HUES48 (cell line): ENCODE data around the gene PRKG1.
A peak's percentile ranks its signal among the peaks of the same experiment; 100 is the strongest.

Source experiments
- H3K27ac ChIP-seq: one replicate; pipeline ENCODE4 v1.7.0; 2013; ENCODE audit warnings: low read depth, low read length, inconsistent platforms
- H3K27me3 ChIP-seq: 2 replicates; pipeline ENCODE4 v1.6.1; 2013; ENCODE audit warnings: mild to moderate bottlenecking, low read length; ENCODE audit not compliant: control insufficient read depth, insufficient read depth
- H3K36me3 ChIP-seq: 2 replicates; pipeline ENCODE4 v1.6.1; 2013; ENCODE audit warnings: low read length; ENCODE audit not compliant: control insufficient read depth, insufficient read depth
- H3K4me1 ChIP-seq: 2 replicates; pipeline ENCODE4 v1.6.1; 2013; ENCODE audit warnings: mild to moderate bottlenecking, low read length; ENCODE audit not compliant: control insufficient read depth, insufficient read depth
- H3K4me3 ChIP-seq: 2 replicates; pipeline ENCODE4 v1.5.1; 2013; ENCODE audit warnings: mild to moderate bottlenecking, low read depth, low read length
- H3K9ac ChIP-seq: 2 replicates; pipeline ENCODE4 v1.6.1; 2013; ENCODE audit warnings: mild to moderate bottlenecking, low read depth, low read length, moderate library complexity
- H3K9me3 ChIP-seq: 2 replicates; pipeline ENCODE4 v1.6.1; 2013; ENCODE audit warnings: low read length; ENCODE audit not compliant: control insufficient read depth, insufficient read depth

The PRKG1 gene

DNA sequence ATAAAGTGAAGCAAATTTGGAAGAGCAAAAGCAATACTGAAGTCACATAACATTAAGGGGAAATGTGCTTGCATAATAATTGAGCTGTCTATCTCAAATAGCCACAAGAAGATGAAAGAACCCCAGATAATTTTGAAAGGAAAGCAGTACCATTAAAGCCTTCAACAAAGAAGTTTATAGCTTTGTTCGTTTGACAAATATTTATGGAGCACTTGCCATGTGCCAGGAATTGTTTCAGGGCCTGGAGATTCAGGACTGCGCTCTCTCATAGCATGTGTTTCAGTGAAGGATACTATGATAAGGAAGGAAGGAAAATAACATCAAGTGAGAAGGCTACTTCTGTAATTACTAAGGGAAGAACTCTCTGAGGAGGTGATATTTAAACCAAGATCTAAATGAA lies 837.4 kb downstream of the PRKG1 start:
- Histone ChIP-seq H3K4me3 (no peak overlapping the region), H3K9ac (no peak overlapping the region), H3K36me3 (no peaks in the 10 kb centered on the region), H3K27me3 (peaks cover 53% of the 10 kb centered on the region), H3K9me3 (no peaks in the 10 kb centered on the region), H3K27ac (no peak overlapping the region), H3K4me1 (peaks cover 79% of the 10 kb centered on the region)

DNA sequence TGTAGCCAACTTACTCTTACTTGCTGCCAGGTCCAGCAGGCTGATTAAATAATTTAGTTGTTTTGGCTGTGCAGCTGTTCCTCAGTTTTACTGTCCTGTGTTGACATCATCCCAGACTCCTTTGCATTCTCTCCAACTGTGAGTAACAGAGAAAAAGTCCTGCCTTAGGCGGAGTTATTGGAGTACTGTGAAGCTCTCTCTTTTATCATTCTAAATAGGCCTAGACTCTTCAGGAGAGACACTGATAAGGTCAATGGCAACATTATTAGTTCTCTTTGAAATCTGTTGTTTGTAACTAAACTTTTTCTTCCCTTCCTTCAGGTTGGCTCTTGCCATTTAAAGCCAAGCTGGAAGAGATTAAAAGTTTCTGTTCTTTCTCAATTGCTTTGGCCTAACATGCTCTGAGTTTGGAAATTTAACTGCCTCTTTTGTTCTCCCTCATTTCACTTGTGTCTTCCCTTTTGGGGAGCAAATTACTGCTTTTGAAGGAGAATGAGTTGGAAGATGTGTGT lies 840.8 kb downstream of the PRKG1 start:
- Histone ChIP-seq H3K27me3 (peaks cover 31% of the 10 kb centered on the region), H3K36me3 (no peaks in the 10 kb centered on the region), H3K4me3 (0 out of 2 replicates have a peak overlapping the region, but pooled peaks have one; percentile 8), H3K9ac (no peak overlapping the region), H3K4me1 (peaks cover 69% of the 10 kb centered on the region), H3K27ac (peak overlapping the region; percentile 82), H3K9me3 (no peaks in the 10 kb centered on the region)

DNA sequence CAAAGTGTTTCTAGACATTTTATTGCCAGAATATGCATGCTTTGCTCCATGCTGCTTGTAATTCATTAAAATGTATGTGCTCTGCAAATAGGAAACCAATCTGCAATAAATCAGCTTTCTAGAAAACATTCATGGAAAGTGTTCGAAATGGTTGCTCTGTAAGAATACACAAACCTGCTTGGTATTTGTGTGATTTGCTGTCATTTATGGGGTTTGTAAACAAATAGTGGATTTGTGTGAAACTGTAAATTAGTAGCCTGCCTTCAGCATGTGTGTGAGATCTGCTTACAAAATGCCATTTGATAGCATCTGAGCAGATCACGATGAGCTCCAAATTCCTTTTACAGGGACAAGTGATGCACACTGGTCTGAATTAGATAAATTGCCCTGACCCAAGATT lies 844.2 kb downstream of the PRKG1 start:
- Histone ChIP-seq H3K27me3 (peaks cover 3% of the 10 kb centered on the region), H3K4me1 (peaks cover 49% of the 10 kb centered on the region), H3K4me3 (no peak overlapping the region), H3K9ac (no peak overlapping the region), H3K36me3 (no peaks in the 10 kb centered on the region), H3K9me3 (no peaks in the 10 kb centered on the region), H3K27ac (no peak overlapping the region)

DNA sequence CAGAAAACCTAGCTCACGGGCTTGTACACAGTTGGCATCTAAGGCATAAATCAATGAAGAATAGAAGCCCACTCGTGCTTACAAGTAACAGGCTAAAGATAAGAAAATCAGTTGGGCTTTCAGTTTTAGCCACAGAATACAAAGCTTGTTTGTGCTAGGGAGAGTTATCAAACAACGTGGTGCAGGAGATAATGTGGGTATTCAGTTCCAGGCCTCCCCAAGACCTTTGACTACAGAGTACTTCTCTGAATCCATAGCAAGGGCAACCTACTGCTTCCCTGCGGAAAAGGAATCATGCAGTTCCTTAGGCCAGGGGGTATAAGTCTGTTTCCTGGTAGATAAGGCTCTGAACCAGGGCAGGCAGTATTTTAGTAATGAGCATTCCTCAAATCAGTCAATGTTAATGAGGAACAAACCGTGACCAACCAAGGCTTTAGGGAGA lies 844.6 kb downstream of the PRKG1 start:
- Histone ChIP-seq H3K36me3 (no peaks in the 10 kb centered on the region), H3K27me3 (no peaks in the 10 kb centered on the region), H3K27ac (peak overlapping the region; percentile 1), H3K9me3 (no peaks in the 10 kb centered on the region), H3K4me3 (no peak overlapping the region), H3K4me1 (peaks cover 46% of the 10 kb centered on the region), H3K9ac (no peak overlapping the region)

DNA sequence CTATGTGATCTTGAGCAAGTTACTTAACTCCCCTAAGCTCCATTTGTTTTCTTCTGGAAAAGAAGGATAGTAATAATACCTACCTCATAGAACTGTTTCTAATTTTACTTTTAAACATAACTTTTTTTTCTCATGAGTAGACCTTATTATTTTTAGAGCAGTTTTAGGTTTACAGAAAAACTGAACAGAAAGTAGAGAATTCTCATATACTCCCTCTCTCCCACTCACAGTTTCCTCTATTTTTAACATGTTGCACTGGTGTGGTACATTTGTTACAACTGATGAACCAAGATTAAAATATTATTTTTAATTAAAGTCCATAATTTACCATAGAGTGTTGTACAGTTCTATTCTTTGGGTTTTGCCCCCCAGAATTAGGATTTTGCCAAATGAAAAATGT lies 846.4 kb downstream of the PRKG1 start:
- Histone ChIP-seq H3K27me3 (no peaks in the 10 kb centered on the region), H3K4me1 (peaks cover 29% of the 10 kb centered on the region), H3K27ac (no peak overlapping the region), H3K36me3 (no peaks in the 10 kb centered on the region), H3K9ac (no peak overlapping the region), H3K4me3 (no peak overlapping the region), H3K9me3 (no peaks in the 10 kb centered on the region)

DNA sequence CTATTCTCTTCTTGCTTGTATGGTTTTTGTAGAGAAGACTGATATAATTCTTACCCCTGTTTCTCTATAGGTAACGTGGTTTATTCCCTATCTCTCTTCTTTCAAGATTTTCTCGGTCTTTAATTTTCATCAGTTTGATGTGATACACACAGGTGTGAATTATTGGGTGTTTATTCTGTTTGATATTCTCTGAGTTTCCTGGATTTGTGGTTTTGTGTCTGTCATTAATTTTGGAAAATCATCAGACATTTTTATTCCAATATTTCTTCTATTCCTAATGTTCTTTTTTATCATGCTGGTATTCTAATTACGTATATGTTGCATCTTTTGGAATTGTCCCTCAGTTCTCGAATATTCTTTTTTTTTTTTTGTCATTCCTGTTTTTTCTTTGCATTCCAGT lies 850.1 kb downstream of the PRKG1 start:
- no peaks in the 10 kb centered on the region for H3K27me3 ChIP-seq
- peaks cover 8% of the 10 kb centered on the region for H3K4me1 ChIP-seq
- H3K9me3 ChIP-seq, result no peaks in the 10 kb centered on the region
- no peak overlapping the region for H3K9ac ChIP-seq
- H3K27ac ChIP-seq, result no peak overlapping the region
- no peak overlapping the region for H3K4me3 ChIP-seq
- no peaks in the 10 kb centered on the region for H3K36me3 ChIP-seq

DNA sequence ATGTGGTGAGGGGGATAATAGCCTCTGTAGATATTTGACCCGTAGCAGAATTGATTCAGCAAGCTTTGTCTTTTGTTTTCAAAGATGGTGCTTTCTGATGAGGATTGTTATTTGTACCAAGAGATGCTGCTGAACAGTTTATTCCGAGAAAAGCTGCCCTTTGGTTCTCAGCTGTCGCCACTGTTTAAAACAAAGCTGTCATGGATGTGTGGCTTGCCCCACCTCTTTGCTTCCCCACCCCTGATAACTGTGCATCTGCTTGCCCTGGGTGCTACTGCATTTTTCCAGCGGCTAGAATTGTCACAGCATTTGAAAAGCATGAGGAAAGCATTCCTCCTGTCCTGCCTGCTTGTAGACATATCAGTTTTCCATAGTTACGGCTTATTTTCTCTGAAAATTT lies 852.0 kb downstream of the PRKG1 start:
- Histone ChIP-seq H3K27ac (no peak overlapping the region), H3K4me1 (no peaks in the 10 kb centered on the region), H3K4me3 (no peak overlapping the region), H3K9ac (no peak overlapping the region), H3K36me3 (no peaks in the 10 kb centered on the region), H3K9me3 (no peaks in the 10 kb centered on the region), H3K27me3 (no peaks in the 10 kb centered on the region)

DNA sequence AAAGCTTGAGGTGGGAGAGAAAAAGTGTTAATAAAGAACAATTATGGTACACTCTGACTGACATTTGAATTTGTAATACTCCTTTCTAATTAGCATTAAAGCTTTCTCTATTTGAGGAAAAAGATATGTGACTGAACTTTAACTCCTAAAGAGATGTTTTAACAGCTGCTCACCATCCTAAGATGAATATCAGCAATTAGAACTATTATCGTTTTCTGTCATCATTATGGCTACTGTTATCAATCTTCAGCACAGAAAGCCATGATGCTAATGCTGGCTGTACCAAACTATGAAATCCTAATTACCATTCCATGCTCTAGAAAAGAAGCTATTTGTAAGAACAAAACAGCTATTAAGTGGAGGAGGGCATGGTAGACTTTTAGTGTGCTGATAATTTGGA lies 853.9 kb downstream of the PRKG1 start:
- Histone ChIP-seq H3K27ac (no peak overlapping the region), H3K9ac (no peak overlapping the region), H3K4me1 (no peaks in the 10 kb centered on the region)

DNA sequence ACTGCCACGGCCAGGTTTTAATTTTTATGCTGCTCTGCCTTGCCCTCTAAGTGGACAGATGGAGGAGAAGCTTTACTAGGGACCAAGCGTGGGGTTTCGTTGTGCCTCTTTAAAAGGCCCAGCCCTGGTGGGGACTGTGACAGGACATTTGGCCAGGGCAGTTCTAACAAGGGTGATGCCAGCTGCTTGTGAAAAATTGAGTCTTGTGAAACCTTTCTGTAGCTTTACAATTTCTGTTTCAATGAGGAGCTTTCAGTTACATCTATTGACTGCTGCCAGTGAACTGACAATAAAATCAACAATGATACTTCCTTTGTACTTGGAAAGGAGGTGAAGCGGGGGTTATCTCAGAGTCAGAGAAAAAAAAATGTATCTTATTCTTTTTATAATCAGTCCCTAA lies 858.2 kb downstream of the PRKG1 start:
- Histone ChIP-seq H3K9ac (no peak overlapping the region), H3K36me3 (no peaks in the 10 kb centered on the region), H3K27me3 (no peaks in the 10 kb centered on the region), H3K4me1 (no peaks in the 10 kb centered on the region), H3K9me3 (no peaks in the 10 kb centered on the region), H3K27ac (no peak overlapping the region), H3K4me3 (no peak overlapping the region)

More for the DNA sequence above, 853.9 kb downstream of the PRKG1 start:
- Histone ChIP-seq H3K27me3 (no peaks in the 10 kb centered on the region), H3K4me3 (no peak overlapping the region), H3K36me3 (no peaks in the 10 kb centered on the region), H3K9me3 (no peaks in the 10 kb centered on the region)

DNA sequence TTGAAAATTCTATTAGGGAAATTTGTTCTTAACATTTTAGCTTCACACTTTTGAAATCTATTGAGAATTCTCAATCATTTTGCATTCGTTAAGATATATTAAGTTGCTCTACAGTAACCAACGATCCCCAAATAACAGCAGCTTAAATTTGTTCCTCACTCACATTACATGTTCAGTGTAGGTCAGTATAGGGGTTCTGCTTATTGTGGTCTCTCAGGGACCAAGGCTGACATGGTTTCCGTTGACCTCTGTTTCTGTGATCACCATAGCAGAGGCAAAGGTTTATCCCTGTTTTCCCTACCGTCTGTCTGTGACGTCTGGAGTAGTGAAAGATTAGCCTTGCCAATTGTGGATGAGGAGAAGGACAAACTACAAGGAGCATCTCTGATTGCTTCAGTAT lies 860.1 kb downstream of the PRKG1 start:
- H3K27ac ChIP-seq, result no peak overlapping the region
- no peaks in the 10 kb centered on the region for H3K9me3 ChIP-seq
- no peaks in the 10 kb centered on the region for H3K36me3 ChIP-seq
- H3K9ac ChIP-seq, result no peak overlapping the region
- no peaks in the 10 kb centered on the region for H3K4me1 ChIP-seq
- no peak overlapping the region for H3K4me3 ChIP-seq
- H3K27me3 ChIP-seq, result no peaks in the 10 kb centered on the region

DNA sequence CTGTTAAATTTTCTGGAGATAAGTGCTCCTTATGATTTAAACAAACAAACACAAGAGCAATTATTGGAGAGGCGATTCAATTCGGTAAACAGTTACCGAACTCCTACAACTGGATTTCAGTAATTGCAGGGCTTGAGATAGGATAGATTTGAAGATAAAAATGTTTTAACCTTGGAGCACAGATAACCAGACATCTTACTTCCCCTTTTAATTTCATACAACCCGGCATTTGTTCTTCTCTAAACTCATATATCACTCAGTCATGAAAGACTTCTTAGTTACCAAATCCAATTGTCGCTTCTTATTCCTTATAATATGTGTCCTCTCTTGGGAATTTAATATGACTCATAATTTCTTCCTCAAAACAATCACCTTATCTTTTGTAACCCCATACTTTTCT lies 861.1 kb downstream of the PRKG1 start:
- Histone ChIP-seq H3K27me3 (no peaks in the 10 kb centered on the region), H3K4me3 (no peak overlapping the region), H3K36me3 (no peaks in the 10 kb centered on the region), H3K27ac (no peak overlapping the region), H3K9me3 (no peaks in the 10 kb centered on the region), H3K9ac (no peak overlapping the region), H3K4me1 (no peaks in the 10 kb centered on the region)
